ENCODE results near the gene RERE.

DNA sequence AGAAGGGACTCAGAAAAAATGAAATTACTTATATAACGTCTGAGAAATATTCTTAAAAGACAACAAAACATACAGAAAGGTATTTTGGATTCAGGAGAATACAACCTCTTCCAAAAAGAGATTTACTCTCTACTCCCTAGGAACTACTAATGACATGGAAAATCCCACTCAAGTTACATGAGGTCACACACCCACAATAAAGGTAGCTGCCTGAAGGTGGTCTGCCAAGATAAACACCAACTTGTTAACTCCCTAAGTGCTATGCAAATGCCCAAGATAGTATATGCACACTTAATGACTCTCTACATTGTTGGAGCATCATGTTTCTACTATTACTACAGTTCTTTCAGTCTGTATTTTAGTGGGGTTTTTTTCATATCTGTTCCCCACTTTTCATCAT is 26.5 kb downstream of the RERE start:
- TF ChIP-seq EZH2 (IDR thresholded peaks at IDR 0.05; ENCODE audit: insufficient read depth, low read length) (no peak), CTCF (IDR thresholded peaks at IDR 0.05; ENCODE audit: insufficient read depth, low read depth, low read length) (no peak)
